ENCODE results near the gene SYT8. TPM values are rescaled to one million over a fixed set of nuclear protein-coding genes. Genes with fewer than 3 reads are reported as not detected.

Gene SYT8
- total RNA-seq, 4 donors from 2014 or later, result 1.4 to 4.1 TPM; not detected in 2

DNA sequence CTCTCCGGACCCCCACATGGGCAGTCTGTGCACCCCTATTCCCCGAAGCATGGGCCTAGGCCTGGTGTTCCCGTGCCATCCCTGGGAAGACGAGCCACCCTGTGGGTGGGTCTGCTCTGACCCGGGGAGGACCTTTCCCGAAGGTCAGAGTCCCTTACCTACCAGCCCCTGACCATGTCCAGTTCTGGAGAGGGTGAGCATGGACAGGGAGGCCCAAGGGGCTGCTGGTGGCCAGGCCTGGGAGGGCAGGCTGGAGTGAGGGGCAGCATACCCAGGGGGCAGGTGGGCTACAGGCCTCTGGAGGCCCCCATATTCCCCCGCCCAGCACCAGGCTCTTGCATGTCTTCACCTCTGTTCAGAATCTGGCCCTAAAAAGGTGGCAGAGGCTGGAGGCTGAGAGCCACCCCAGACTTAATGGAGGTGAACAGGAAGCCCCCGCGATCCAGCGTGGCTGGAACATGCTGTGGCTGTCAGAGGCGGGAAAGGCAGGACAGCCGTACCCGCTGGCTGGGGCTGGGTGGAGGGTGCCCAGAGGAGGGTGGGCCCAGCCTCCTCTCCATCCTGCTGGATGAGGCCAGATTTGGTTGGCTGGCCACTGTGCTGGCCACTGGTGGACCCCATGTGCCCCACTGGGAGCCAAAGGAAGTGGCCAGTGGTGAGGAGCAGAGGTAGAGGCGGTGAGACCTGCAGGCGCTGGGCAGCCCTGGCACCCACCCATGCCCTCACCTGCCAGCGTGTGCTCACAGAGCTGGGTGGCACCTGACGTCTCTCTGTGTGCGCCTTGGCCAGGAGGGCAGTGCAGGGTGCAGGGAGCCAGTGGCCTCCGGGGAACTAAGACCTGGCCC is 11.2 kb upstream of the SYT8 start:
- intact Hi-C loops (cut with DNase I; ENCODE audit: low total_unique reads) (no loop called here), in situ Hi-C loops (cut with MboI; ENCODE audit: low pct_ligation_motif_present in 1 of 4, low pct_unique_long_range_greater_than_20kb in 1 of 4, low sequenced_read_pairs in 3 of 4) (loop anchor here in 1 of 4 donors (25.0 kb wide), 1 partner anchor 111 kb away; no protein-coding TSS in a partner anchor)
- Histone ChIP-seq H3K27ac (no peak overlapping the region), H3K9me3 (no peaks in the 10 kb centered on the region), H3K27me3 (no peaks in the 10 kb centered on the region), H3K4me1 (peaks cover 0 to 18% (median 13%) of the 10 kb centered on the region in 4 donors), H3K4me3 (no peak overlapping the region), H3K36me3 (no peaks in the 10 kb centered on the region)
- no peak for DNase-seq
- TF ChIP-seq, protein P1, sequence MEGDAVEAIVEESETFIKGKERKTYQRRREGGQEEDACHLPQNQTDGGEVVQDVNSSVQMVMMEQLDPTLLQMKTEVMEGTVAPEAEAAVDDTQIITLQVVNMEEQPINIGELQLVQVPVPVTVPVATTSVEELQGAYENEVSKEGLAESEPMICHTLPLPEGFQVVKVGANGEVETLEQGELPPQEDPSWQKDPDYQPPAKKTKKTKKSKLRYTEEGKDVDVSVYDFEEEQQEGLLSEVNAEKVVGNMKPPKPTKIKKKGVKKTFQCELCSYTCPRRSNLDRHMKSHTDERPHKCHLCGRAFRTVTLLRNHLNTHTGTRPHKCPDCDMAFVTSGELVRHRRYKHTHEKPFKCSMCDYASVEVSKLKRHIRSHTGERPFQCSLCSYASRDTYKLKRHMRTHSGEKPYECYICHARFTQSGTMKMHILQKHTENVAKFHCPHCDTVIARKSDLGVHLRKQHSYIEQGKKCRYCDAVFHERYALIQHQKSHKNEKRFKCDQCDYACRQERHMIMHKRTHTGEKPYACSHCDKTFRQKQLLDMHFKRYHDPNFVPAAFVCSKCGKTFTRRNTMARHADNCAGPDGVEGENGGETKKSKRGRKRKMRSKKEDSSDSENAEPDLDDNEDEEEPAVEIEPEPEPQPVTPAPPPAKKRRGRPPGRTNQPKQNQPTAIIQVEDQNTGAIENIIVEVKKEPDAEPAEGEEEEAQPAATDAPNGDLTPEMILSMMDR (IDR thresholded peaks at IDR 0.05), result no peak
- no peak for TF ChIP-seq POLR2A (IDR thresholded peaks at IDR 0.05)
- TF ChIP-seq POLR2AphosphoS5 (IDR thresholded peaks at IDR 0.05), result no peak
- TF ChIP-seq EP300 (IDR thresholded peaks at IDR 0.05; ENCODE audit: low read depth), result no peak
- 93% methylated on average over 19 of the region's 19 CpGs; no CpG with 5 or more reads in 1 of the 2 donors for WGBS, 2 donors (ENCODE audit: low coverage in 1 of 2)

DNA sequence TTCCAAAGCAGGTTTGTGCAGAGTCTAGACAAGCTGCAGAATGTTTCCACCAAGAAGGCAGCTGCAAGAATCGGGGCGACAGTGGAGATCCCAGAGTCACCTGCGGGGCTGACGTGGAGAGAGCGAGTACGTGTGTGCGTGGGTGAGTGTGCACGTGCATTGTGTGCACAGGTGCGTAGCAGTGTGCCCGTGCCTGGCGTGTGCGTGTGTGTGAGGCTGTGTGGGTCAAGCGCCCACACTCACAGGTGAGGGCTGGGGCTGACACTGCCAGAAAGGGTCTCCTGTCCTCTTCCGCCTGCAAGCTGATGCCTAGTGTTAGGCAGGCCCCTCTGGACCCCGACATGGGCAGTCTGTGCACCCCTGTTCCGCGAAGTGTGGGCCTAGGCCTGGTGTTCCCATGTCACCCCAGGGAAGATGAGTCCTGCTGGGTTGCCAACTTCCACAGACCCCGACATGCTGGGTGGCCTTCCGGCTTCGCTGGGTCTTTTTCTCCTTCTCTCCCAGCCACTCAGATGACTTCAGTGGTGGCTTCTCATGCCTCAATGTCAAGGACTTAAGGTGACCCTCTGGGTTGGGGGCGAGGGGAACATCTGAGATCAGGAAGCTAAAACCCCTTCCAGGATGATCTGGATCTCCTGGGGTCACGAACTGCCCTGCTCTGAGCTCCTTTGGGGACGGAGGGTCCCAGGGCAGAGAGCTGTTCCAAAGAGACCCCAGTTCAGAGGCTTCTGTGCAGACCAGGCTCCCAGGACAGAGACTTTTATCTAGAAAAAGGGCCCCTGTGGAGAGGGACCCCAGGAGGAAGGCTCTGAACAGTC is 10.4 kb upstream of the SYT8 start:
- no peak for DNase-seq
- 87% methylated on average over 23 of the region's 23 CpGs; no CpG with 5 or more reads in 1 of the 2 donors for WGBS, 2 donors (ENCODE audit: low coverage in 1 of 2)
- peaks cover 0 to 18% (median 13%) of the 10 kb centered on the region in 4 donors for H3K4me1 ChIP-seq
- no peaks in the 10 kb centered on the region for H3K36me3 ChIP-seq
- no peak for TF ChIP-seq POLR2A (IDR thresholded peaks at IDR 0.05)
- TF ChIP-seq EP300 (IDR thresholded peaks at IDR 0.05; ENCODE audit: low read depth), result no peak
- TF ChIP-seq, protein P1 (IDR thresholded peaks at IDR 0.05), result no peak
- no peak for TF ChIP-seq POLR2AphosphoS5 (IDR thresholded peaks at IDR 0.05)
- H3K4me3 ChIP-seq, result no peak overlapping the region
- no peaks in the 10 kb centered on the region for H3K9me3 ChIP-seq
- in situ Hi-C loops (cut with MboI; ENCODE audit: low pct_ligation_motif_present in 1 of 4, low pct_unique_long_range_greater_than_20kb in 1 of 4, low sequenced_read_pairs in 3 of 4) (loop anchor here in 1 of 4 donors (25.0 kb wide), 1 partner anchor 112 kb away; no protein-coding TSS in a partner anchor), intact Hi-C loops (cut with DNase I; ENCODE audit: low total_unique reads) (no loop called here)
- no peak overlapping the region for H3K27ac ChIP-seq
- no peaks in the 10 kb centered on the region for H3K27me3 ChIP-seq

DNA sequence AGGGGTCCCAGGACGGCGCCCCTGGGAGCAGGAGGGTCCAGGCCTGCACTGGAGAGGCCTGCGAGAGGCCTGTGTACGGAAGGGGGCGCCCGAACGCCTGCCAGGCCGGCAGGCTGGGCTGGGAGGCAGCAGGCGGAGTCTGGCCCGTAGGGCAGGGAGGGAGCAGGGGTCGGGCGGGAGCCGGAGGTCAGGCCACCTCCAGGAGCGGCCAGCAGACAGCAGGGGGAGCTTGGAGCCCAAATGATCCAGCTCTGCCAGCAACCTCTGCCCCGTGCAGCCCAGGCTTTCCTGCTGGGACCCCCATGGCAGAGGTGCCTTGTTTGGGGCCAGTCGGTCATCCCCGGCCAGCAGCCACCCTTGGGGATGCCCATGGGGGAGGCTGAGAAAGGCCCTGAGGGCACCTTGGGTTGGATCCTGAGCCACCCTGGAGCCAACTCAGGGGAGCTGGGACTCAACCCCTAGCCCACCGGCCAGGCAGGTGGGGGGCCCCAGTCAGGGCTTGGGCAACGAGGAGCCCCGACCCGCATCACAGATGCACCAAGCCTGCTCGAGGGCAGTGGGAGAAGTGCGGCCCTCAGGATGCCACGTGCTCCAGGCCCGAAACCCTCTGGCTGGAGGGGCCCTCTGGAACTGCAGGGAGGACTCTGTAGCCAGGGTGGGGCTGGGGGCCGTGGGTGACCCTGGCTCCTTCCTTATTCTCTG is 9.6 kb upstream of the SYT8 start:
- peaks cover 0 to 21% (median 15%) of the 10 kb centered on the region in 4 donors for H3K4me1 ChIP-seq
- peak; percentile 62 for DNase-seq
- in situ Hi-C loops (cut with MboI; ENCODE audit: low pct_ligation_motif_present in 1 of 4, low pct_unique_long_range_greater_than_20kb in 1 of 4, low sequenced_read_pairs in 3 of 4) (no loop called here), intact Hi-C loops (cut with DNase I; ENCODE audit: low total_unique reads) (no loop called here)
- H3K36me3 ChIP-seq, result no peaks in the 10 kb centered on the region
- H3K9me3 ChIP-seq, result no peaks in the 10 kb centered on the region
- TF ChIP-seq POLR2AphosphoS5 (IDR thresholded peaks at IDR 0.05) (no peak), POLR2A (IDR thresholded peaks at IDR 0.05) (no peak), EP300 (IDR thresholded peaks at IDR 0.05; ENCODE audit: low read depth) (no peak)
- TF ChIP-seq, protein P1 (IDR thresholded peaks at IDR 0.05), result peak; percentile 30 to 63 (median 44)
- no peak overlapping the region for H3K27ac ChIP-seq
- 48% methylated on average over 26 of the region's 26 CpGs; no CpG with 5 or more reads in 1 of the 2 donors for WGBS, 2 donors (ENCODE audit: low coverage in 1 of 2)
- H3K27me3 ChIP-seq, result peaks cover 6% of the 10 kb centered on the region
- no peak overlapping the region for H3K4me3 ChIP-seq

Data from transverse colon (tissue), 4 donors.